Bone marrow (tissue), 2 donors: ENCODE data around the gene APOA1.
A peak's percentile ranks its signal among the peaks of the same experiment; 100 is the strongest.
"Not testable (repeated sequence)": the region's sequence is repeated elsewhere in the genome, so short reads cannot be mapped to it uniquely, and the experiment has no call there.

ENCODE experiments used
- DNase-seq, 2 donors: peaks; one replicate each; lab custom pipeline; 2025; lab: John Stamatoyannopoulos, UW

The APOA1 gene

DNA sequence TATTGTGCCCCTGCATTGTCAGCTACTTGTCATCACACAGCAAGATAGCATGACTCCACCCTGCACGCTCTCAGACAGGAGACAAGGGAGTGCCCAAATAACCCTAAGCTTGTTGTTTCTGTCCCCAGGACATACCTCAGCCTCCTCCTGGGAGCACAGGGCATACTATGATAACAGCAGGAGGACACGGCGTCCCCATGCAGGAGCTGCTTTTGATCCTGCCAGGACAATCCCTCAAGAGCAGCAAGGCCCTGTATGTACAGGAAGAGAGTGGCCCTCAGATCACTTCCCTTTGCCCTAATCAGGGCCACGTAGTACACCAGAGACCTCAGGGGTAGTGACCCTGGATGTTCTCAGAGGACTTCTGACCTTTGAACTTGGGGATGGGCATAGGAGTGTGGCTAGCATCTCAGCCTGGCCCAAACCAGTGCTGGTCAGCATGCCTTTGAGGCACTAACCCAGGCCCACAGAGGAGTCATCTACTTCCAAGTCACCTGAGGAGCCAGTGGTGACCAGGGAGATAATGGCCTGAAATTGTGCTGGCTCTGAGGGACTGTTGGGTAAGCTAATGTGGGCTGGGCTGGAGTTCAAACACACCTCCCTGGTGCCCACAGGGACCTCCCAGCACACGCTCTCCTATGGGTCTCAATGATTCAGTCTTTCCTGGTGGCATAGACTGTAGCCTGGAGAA lies 23.5 kb downstream of the APOA1 start:
- no peak for DNase-seq

DNA sequence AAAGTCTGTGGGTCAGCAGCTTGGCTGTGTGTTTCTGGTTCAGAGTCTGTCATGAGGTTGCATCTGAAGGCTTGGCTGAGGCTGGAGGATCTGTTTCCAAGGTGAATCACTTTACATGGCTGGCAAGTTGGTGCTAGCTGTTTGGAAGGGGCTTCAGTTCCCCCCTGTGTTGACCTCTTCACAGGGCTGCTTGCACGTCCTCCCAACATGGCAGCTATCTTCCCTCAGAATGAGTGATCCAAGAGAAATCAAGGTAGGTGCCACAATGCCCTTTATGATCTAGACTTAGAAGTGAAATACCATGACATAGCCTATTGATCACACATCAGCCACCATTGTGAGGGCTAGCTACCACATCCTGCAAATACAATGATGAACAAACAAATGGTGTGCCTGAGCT lies 24.3 kb downstream of the APOA1 start:
- no peak for DNase-seq

DNA sequence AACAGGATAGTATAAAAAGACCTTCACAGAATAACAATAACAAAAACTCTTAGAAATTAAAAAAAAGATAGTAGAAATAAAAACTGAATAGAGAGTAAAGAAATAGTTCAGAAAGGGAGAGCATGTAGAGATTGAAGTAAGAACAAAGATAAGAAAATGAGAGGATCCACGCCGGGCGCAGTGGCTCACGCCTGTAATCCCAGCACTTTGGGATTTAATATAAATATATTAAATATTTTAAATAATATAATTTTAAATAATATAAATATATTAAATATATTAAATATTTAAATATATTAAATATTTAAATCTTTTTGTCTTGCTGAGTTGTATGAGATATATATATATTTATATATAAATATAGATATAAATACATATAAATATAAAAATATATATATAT lies 25.3 kb downstream of the APOA1 start:
- DNase-seq = no peak

DNA sequence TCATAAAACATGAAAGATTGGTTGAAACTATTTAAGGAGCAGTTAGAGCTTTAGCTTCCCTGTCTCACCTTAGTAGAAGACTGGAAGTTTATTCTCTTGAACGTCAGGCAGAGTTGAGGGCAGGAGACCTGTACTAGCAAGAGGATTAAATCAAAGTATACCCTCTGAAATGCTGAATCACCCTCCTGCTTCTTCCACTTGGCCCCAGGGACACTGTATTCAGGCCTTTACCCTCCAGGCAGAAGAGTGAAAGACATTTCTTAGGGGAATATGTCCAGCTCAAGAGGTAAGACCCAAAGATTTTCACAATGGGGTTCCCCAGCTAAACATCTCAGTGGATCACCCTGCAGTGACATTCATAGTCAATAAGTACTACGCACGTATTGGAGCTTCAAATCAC lies 26.2 kb downstream of the APOA1 start:
- no peak for DNase-seq

DNA sequence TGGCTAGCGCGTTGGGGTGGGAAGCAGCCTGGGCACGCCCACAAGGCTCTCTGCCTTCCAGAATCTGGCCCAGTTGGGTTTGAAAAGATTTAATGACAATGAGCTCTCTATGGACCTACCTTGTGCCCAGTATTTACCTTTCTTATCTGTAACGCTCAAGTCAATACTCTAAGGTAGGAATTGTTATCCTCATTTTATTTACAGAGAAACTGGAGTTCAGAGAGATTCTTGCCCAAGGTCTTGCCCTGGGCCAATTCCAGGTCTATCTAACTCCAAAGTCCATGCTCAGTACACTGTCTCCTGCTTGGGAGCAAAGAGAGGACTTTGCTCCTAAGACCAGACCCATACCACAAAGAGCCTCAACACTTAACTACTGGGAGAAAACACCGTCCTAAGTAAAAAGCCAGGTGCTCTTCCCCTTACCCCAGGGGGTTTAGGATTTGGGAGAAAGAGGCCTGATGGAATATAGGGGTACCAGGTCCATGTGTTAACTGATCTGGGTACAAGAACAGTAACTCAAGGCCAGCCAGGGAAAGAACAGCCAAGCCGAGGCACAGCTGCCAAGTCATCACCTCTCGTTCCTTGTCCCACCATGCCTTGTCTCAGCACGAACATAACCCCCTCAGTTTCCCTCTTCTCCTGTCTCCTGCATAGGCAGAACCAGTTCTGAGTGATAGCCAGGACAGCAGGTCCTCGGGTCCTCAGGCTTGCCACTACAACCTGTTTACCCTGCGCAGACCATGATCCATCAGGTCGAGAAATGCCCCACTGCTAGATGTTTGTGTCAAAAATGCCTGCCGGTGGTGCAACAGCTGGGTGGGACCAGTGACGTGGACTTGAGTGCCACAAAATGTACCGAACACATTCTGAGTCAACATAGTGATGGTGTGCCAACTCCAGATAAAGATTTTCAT lies 28.9 kb downstream of the APOA1 start:
- no peak for DNase-seq

DNA sequence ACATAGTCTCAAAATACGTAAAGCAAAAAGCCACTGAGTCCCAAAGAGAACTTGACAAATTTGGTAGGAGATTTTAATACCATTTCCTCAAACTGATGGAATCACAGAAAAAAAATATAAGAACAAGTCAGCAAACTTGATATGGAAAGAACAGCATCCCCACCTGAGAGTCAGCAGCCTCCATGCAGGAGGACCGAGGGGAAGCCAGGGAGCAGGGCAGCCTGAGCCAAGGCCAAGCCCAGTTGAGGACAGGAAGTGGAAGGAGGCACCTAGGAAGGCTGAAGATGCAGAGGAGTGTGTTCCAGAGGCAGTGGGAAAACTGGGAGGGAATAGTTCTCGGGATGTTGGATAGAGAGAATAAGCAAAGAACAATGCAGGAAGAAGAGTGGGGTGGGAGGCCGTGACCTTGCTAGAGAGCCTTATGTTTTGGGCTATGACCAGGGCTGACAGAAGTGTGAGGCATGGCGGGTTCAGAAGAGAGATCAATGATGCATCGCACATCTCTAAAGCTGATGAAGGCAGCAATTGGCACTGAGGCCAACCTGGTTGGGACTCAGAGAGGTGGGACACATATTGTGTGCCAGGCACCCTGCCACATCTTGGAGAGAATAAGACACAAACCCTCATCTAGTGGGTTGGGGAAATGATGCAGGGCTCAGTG lies 29.7 kb downstream of the APOA1 start:
- no peak for DNase-seq

DNA sequence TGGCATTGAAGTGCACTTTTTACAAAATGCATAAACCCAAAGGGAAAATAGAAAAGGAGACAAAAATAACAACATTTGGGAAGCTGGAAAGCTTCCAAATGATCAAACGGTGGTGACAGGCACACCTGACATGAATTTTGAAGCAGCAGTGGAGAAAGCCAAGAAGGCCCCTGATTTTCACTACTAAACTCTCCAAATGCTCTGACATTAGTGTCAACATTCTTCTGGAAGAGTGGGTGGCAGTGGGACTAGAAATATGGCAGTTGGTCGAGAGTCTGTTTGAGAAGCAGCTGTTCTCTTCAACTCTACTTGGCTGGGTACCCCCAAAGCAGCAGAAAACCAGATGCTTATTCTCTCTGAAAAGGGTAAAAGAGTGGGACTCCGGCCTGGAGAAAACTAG lies 33.4 kb downstream of the APOA1 start:
- no peak for DNase-seq

DNA sequence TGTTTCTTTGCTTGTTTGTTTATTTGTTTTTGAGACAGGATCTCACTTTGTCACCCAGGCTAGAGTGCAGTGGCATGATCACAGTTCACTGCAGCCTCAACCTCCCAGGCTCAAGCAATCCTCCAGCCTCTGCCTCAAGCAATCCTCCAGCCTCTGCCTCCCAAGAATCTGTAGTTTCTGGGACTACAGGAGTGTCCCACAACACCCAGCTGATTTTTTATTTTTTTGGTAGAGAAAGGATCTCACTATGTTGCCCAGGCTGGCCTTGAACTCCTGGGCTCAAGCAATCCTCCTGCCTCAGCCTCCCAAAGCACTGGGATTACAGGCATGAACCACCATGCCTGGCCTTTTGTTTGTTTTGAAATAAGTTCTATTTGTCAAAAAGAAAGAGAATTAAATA lies 35.8 kb downstream of the APOA1 start:
- DNase-seq = not testable (repeated sequence)

DNA sequence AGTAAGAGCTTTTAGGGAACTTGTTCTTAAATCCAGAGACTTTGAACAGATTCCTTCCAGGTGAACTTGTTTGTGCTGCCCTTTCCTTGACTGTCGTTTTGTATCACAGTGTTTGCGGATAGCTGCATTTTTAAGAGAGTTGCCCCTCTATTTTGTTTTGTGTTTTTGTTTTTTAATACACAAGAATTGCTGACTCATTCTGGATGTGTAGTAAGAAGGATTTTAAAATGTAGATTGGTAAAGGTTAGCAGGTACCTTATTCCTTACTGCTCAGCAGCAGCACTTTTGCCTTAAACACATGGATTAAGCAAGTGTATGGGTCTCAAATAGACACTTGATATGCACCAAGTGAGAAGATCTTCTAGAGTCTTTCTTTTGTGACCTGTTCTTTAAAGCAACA lies 36.8 kb downstream of the APOA1 start:
- no peak for DNase-seq

DNA sequence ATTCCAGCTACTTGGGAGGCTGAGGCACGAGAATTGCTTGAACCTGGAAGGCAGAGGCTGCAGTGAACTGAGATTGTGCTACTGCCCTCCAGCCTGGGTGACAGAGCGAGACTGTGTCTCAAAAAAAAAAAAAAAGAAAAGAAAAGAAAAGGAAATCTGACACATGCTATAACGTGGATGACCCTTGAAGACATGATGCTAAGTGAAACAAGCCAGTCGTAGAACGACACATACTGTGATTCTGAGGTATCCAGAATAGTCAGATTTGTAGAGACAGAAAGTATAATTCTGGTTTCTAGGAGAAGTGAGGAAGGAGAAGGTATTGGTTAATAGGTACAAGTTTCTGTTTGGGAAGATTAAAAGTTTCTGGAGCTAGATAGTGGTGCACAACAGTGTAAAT lies 39.1 kb downstream of the APOA1 start:
- DNase-seq = no peak

DNA sequence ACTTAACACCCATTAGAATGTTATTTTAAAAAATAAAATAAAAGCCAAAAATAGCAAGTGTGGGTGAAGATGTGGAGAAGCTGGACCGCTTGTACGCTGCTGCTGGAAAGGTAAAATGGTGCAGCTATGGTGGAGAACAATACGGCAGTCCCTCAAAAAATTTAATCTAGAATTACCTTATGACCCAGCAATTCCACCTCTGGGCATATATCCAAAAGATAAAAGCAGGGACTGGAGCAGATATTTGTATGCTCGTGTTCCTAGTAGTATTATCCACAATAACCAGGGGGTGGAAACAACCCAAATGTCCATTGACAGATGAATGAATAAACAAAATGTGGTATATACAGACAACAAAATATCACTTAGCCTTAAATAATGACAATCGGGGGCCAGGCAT lies 39.6 kb downstream of the APOA1 start:
- no peak for DNase-seq

DNA sequence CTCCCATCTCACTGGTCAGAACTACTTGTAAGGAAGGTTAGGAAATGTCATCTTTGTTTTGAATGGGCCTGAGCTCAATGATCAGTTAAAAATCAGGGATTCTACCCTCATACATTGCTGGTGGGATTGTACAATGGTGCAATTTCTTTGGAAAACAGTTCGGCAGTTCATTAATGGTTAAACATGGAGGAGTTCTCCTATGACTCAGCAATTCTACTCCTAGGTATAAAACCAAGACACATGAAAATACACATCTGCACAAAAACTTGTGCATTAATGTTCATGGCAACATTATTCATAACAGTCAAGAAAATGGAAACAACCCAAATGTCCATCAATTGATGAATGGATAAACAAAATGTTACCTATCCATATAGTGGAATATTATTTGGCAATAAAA lies 40.9 kb downstream of the APOA1 start:
- no peak for DNase-seq

DNA sequence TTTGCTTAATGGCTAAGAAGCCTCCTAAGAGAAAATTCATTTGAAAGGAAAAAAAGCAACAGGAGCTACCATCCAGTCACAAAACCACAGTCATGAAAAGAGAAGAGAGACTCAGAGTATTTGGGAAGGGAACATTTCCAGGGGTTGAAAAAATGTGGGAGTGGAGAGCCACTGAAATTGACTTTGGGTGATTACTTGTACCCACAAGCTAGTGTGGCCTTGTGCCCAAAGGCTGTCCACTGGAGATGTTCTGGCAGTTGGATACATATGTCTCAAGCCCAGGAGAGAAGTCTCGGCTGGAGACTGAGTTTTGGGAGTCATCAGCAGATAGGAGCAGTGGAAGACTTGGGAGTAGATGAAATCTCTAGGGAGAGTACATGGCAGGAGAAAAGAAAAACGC lies 42.6 kb downstream of the APOA1 start:
- DNase-seq = no peak

DNA sequence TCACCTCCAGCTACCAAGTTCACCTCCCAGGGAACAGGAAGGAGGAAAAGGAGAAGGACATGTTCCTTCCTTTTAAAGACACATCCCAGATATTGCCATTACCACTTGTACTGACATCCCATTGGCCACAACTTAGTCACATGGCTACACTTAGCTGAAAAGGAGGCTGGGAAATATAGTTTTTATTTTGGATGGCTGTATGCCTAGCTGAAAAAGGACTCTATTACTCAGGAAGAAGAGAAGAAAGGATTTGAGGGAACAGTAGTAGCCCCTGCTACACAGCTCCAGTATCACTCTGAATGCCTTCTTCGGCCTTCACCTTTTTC lies 43.7 kb downstream of the APOA1 start:
- no peak for DNase-seq

DNA sequence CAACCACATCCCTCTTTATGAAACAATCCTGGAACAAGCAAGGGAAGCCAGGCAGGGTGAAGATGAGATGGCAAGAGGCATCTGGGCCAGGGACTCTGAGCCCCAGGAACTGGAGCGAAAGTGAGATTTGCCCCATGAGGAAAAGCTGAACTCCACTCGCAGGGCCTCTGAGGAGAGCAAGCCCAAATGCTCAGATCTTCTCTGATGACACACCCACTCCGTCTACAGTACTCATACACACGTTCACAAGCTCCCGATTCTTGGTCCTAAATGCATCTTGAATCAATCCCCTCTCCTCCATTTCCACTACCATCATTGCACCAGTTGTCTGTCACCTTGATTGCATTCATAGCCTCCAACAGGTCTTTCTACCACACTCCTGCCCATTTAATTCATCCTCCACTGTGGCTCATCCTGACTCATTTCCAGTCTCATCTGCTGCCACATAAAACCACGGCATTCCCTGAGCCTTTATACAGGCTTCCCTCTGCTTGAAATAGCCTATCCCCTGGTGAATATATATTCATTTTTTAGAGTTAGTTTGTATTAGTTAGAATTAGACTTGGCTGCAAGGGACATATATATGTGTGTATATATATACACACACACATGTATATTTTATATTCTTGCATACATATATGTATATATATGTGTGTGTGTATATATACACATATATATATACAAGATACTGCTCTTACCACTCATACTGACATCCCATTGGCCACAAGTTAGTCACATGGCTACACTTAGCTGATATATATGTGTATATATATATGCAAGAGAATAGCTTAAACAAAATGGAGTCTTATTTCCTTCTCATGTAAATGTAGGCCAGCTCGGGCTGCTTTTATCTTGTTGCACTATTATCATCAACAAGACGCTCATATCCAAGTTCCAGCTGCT lies 44.3 kb downstream of the APOA1 start:
- no peak for DNase-seq

DNA sequence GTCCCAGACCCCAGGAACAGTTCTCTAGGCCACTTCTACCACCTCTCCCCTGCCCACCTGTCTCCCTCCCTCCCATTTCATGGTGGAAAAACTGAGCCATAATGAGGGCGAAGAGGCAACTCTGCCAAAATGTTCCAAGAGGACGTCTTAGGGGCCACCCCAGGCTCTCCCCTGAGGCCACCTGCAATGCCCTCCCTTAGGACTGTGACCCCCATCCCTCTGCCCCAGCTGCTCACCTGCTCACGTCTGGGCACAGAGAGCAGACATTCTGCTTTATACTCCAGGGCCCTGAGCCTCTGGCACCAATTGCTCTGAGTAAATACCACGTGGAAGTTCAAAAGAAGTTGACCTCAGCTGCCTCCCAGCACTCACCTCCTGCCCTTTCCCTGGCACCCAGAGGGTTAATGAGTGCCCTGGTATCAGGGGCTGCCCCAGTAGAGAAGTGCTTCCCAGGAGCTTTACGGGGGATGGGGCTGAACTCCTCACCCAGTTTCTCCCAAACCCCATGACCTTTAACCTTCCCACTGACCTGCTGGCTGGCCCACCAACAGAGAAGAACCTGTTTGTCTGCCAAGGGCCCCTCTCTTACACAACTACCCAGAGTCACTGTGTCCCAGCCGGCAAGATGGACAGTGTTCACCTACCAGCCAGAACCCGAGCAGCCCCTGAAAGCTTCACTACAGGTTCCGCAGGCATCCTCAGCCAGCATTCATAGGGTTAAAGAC lies 45.1 kb downstream of the APOA1 start:
- DNase-seq = no peak

DNA sequence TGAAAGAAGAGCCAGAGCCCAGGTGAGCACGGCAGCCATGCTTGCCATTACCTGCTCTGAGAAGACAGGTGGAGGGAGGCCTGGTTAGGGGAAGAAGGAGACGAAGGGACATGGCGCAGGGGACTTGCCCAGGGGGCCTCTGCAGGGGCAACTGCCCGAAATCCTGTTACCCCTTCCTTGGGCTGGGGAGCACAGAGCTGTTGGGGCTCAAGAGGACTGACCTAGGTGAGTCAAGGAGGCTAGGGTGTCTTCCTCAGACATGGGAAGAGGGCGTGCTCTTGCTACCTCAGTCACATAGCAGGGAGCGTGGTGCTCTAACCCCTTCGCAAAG lies 45.6 kb downstream of the APOA1 start, which contains the start of gene APOA5:
Gene APOA5 (minus strand): TSS at position 67 of the 331 bp plus-strand sequence. CDS start 19 bp downstream, at position 48.
- DNase-seq = no peak

DNA sequence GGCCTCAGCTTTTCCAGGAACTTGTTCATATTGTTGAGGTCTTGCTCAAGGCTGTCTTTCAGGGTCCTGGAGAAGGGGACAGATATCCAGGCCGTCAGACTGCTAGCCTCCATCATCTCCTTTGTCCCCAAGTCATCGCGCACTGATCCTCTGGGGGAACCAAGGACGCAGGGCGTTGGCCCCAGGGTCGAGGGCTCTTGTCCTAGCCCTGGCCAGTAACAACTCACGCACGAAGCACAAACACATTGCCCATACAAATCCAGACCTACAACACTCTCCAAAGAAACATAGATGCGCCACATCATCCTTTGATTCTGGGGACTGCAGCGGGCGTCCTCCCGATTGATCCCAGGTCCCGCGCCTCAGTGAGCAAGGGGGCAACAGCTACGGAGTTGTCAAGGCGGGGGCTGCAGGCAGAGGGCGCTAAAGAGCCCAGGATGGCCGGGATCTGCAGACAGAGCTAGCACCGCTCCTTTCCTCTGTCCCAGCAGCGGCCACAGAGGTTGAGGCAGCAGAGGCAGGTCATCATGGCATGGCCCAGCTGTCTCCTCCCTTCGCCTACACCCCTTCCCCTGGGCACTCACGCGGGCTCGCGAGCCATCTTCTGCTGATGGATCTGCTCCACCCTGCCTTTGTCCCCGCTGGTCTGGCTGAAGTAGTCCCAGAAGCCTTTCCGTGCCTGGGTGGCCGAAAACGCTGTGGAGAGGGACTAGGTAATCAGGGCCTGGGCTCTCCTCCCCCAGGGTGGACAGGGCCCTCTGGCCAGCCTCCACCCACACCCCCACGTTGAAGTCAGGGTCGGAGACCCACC lies 46.2 kb downstream of the APOA1 start:
- peak; percentile 47 to 48 for DNase-seq

DNA sequence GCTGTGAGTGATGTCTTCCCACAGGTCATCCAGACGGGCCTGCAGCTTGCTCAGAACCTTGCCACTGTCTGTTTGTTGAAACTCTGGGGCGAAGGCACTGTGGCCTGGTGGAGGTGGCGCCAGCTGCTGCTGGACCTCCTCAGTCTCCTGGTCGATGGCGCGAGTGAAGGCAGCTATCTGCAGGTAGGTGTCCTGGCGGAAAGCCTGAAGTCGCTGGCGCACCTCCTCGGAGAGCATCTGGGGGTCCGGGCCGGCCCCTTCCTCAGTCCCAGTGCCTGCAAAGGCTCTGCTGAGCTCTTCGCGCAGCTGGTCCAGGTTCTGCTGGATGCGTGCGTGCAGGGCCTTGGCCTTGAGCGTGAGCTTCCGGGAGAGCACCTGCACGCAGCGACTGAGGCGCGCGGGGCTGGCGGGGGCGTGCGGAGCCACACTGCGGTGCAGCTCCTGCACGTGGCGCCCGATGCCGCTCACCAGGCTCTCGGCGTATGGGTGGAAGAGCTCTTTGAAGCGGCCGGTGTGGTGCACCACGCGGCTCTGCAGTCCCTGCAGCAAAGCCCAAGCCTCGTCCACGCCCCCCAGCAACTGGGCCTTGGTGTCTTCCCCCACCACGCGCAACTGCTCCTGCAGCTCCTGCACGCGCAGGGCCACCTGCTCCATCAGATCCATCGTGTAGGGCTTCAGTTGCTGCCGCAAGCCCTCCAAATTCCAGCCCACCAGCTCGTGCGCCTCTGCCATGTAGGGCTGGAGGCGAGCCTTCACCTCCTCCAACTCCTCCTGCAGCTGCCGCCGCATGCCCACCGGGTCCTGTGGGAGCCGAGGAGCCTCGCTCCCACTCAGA lies 47.0 kb downstream of the APOA1 start:
- DNase-seq = no peak

DNA sequence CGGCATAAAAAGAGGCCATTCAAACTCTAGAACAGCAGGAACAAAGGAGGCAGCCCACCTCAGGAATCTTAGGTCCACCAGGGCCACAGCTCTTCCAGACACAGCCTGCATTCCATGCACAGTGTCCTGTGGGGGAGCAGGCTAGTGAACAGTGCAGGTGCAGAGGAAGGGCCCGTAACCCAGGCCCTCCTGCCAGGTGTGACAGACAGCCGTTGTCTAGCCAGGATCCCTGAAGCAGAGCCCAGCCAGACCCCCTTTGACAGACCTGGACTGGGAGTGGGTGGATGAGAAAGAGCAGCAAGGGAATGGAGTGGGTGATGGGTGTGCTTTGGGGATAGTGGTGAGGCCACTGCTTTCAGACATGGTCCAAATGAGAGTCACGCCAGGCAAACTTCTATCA lies 48.4 kb downstream of the APOA1 start:
- no peak for DNase-seq
